Endothelial cell of umbilical vein (primary cell): ENCODE results near the gene WRAP53. TPM values are rescaled to one million over a fixed set of nuclear protein-coding genes. Genes with fewer than 3 reads are reported as not detected.

Source experiments
- BruUV-seq: library from RNA; stranded (reverse); fragments of 400-500 nt; replicated peaks from 2 replicates; lab custom pipeline; 2021; lab: Mats Ljungman, UMichigan
- CTCF ChIA-PET: fragments of 300-600, 350-600 bp; sonication (Branson Sonifier 250); formaldehyde crosslinking; loops from one replicate; lab custom pipeline; 2021; ENCODE audit warnings: antibody characterized with exemption, inconsistent platforms; lab: Charles Lee
- POLR2A ChIA-PET: fragments of 300-600, 350-600 bp; sonication (Branson Sonifier 250); formaldehyde crosslinking; loops from one replicate; lab custom pipeline; 2021; ENCODE audit warnings: antibody characterized with exemption, inconsistent platforms; lab: Charles Lee
- DNase-seq: peaks from one replicate; pipeline ENCODE4 v3.0.0-alpha.2; 2011; ENCODE audit warnings: low read depth, low spot score
- FAIRE-seq: peaks from 2 replicates; lab custom pipeline; 2011; peaks lifted over from hg19 to GRCh38; lab: Jason Lieb, UNC
- H2AFZ ChIP-seq: 2 replicates; pipeline ENCODE4 v1.6.0; 2012; ENCODE audit warnings: low read depth, low read length, control low read depth, inconsistent platforms
- H3K27ac ChIP-seq: 2 replicates; pipeline ENCODE4 v1.5.1; 2011; ENCODE audit warnings: low read depth, mild to moderate bottlenecking, control low read depth, low read length, moderate library complexity; ENCODE audit not compliant: insufficient read depth
- H3K27me3 ChIP-seq, 2 experiments: 2 replicates each; pipeline versions ENCODE4 v1.6.0 to v1.6.1; 2011; ENCODE audit warnings: low read length in 2 of 2, mixed read lengths in 1 of 2; ENCODE audit not compliant: control insufficient read depth in 2 of 2, insufficient read depth in 2 of 2
- H3K36me3 ChIP-seq, 2 experiments: 2 replicates in 1 of 2; 3 replicates in 1 of 2; pipeline ENCODE4 v1.5.1; 2011; ENCODE audit warnings: low read length in 2 of 2, mild to moderate bottlenecking in 1 of 2, moderate library complexity in 1 of 2; ENCODE audit not compliant: control insufficient read depth in 2 of 2, insufficient read depth in 2 of 2; ENCODE audit errors: extremely low read depth in 1 of 2
- H3K4me1 ChIP-seq: 3 replicates; pipeline ENCODE4 v1.5.1; 2011; ENCODE audit warnings: mild to moderate bottlenecking, low read length; ENCODE audit not compliant: control insufficient read depth, insufficient read depth; ENCODE audit errors: extremely low read depth
- H3K4me2 ChIP-seq: 2 replicates; pipeline ENCODE4 v1.6.1; 2011; ENCODE audit warnings: low read length, control low read depth, mixed read lengths; ENCODE audit not compliant: insufficient read depth
- H3K4me3 ChIP-seq, 3 experiments: fragments of 200-600 bp in 1 of 3; sonication (generic), shearing (Covaris generic) in 1 of 3; replicated peaks in 1 of 3; 2 replicates each; pipeline ENCODE4 v1.5.1; 2011 to 2016; ENCODE audit warnings: control low read depth in 3 of 3, low read length in 3 of 3, mild to moderate bottlenecking in 2 of 3, inconsistent platforms in 1 of 3, low read depth in 1 of 3, moderate library complexity in 1 of 3; ENCODE audit not compliant: insufficient read depth in 1 of 3
- H3K79me2 ChIP-seq: 2 replicates; pipeline ENCODE4 v1.6.0; 2012; ENCODE audit warnings: low read length, inconsistent platforms; ENCODE audit not compliant: control insufficient read depth, insufficient read depth
- H3K9ac ChIP-seq: replicated peaks from 2 replicates; pipeline ENCODE3; 2011; ENCODE audit warnings: low read length, control low read depth; ENCODE audit not compliant: insufficient read depth; ENCODE audit errors: extremely low read depth
- H3K9me1 ChIP-seq: replicated peaks from 3 replicates; pipeline ENCODE4 v1.6.0; 2011; ENCODE audit warnings: mild to moderate bottlenecking, low read length; ENCODE audit not compliant: control insufficient read depth, insufficient read depth; ENCODE audit errors: extremely low read depth
- H3K9me3 ChIP-seq: replicated peaks from 2 replicates; pipeline ENCODE4 v1.5.1; 2012; ENCODE audit warnings: low read length, inconsistent platforms; ENCODE audit not compliant: control insufficient read depth, insufficient read depth
- H4K20me1 ChIP-seq: replicated peaks from 2 replicates; pipeline ENCODE3; 2011; ENCODE audit warnings: mild to moderate bottlenecking, low read length; ENCODE audit not compliant: control insufficient read depth, insufficient read depth; ENCODE audit errors: extremely low read depth
- EZH2 ChIP-seq: IDR thresholded peaks from 2 replicates; pipeline ENCODE4 v1.6.1; 2012; ENCODE audit warnings: borderline replicate concordance, low read depth, mild to moderate bottlenecking, moderate library complexity, low read length, inconsistent platforms; ENCODE audit not compliant: severe bottlenecking
- FOS ChIP-seq: IDR thresholded peaks from 2 replicates; pipeline ENCODE4 v1.6.1; 2011; ENCODE audit warnings: mild to moderate bottlenecking, low read length, moderate library complexity, borderline replicate concordance; ENCODE audit not compliant: insufficient read depth
- GATA2 ChIP-seq: IDR thresholded peaks from 2 replicates; pipeline ENCODE4 v1.7.0; 2011; ENCODE audit warnings: low read depth, mild to moderate bottlenecking, moderate library complexity, mixed read lengths, low read length; ENCODE audit not compliant: insufficient read length, insufficient read depth
- JUN ChIP-seq: IDR thresholded peaks from 2 replicates; pipeline ENCODE4 v1.6.1; 2011; ENCODE audit warnings: borderline replicate concordance, low read depth; ENCODE audit not compliant: insufficient read length, insufficient read depth
- MYC ChIP-seq: IDR thresholded peaks from one replicate; pipeline ENCODE4 v1.6.1; 2011; ENCODE audit warnings: mild to moderate bottlenecking, low read depth, low read length
- POLR2A ChIP-seq: IDR thresholded peaks from 2 replicates; pipeline ENCODE4 v1.6.1; 2012; ENCODE audit warnings: low read depth, mild to moderate bottlenecking, control low read depth, low read length
- POLR2AphosphoS5 ChIP-seq: IDR thresholded peaks from 2 replicates; pipeline ENCODE4 v1.6.1; 2012; ENCODE audit warnings: low read depth, mild to moderate bottlenecking, control low read depth, low read length, moderate library complexity; ENCODE audit not compliant: insufficient read depth
- dilution Hi-C: fragments of 300-500 bp; cut with MboI; formaldehyde crosslinking; loops from one replicate; pipeline ENCODE4 v1.15.0; 2019; ENCODE audit warnings: low sequenced_read_pairs; ENCODE audit not compliant: extremely low pct_ligation_motif_present
- intact Hi-C: fragments of 100-400 bp; cut with micrococcal nuclease; formaldehyde crosslinking; loops from one replicate; pipeline ENCODE4 v1.10.0; 2022
- polyA plus RNA-seq, 4 experiments: library from polyadenylated mRNA; depleted of rRNA in 3 of 4; stranded (reverse) in 3 of 4; unstranded in 1 of 4; fragments of >200 nt; gene quantifications; 2 replicates each; pipeline versions ENCODE4 v1.2.1 to v1.2.3, GENCODE V29; 2011 to 2012; ENCODE audit warnings: missing spikeins in 1 of 4
- total RNA-seq: library from RNA; stranded (reverse); gene quantifications from 2 replicates; pipeline ENCODE4 v1.2.3, GENCODE V29; 2021
- TF ChIP-seq, protein P1 (sequence below), 2 donors: IDR thresholded peaks; 1 replicate in 1 of 2; 2 replicates in 1 of 2; pipeline ENCODE4 v1.5.1; 2011; ENCODE audit warnings: low read length in 2 of 2, mild to moderate bottlenecking in 2 of 2, moderate library complexity in 2 of 2, control low read depth in 1 of 2, inconsistent platforms in 1 of 2, low read depth in 1 of 2; ENCODE audit not compliant: insufficient read depth in 1 of 2; ENCODE audit errors: extremely low read depth in 1 of 2
- TF ChIP-seq, protein P2 (sequence below): IDR thresholded peaks from 2 replicates; pipeline ENCODE4 v1.6.1; 2011; ENCODE audit not compliant: insufficient read depth, insufficient read length

WRAP53 gene
- total and polyA plus RNA-seq, 2 donors (not counting 3 experiments of a cell fraction or from before 2014, with no cell fraction given) = 17.9 to 28.0 TPM

DNA sequence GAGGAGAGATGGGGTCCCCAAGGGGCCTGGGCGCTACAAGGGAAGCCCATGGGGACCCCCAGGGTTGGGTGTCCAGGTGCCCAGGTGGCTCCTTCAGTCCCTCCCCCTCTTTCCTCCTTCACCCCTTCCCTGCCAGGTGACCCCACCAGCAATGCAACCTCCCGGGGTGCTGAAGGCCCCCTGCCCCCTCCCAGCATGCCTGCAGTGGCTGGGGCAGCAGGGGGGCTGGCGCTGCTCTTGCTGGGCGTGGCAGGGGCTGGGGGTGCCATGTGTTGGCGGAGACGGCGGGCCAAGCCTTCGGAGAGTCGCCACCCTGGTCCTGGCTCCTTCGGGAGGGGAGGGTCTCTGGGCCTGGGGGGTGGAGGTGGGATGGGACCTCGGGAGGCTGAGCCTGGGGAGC is 20.8 kb downstream of the WRAP53 start:
- no TSS peak for BruUV-seq
- dilution Hi-C loops = no loop called here

More for the DNA sequence above, 20.8 kb downstream of the WRAP53 start:
- DNase-seq = no peak
- H3K4me3 ChIP-seq = no peak overlapping the region
- H3K9ac ChIP-seq = no peak overlapping the region
- POLR2A ChIA-PET = no interaction called here
- H3K9me1 ChIP-seq = no peaks in the 10 kb centered on the region
- FAIRE-seq = no peak
- H2AFZ ChIP-seq = no peak overlapping the region
- no peaks in the 10 kb centered on the region for H4K20me1 ChIP-seq
- no peaks in the 10 kb centered on the region for H3K79me2 ChIP-seq
- intact Hi-C loops = no loop called here
- H3K27ac ChIP-seq = no peak overlapping the region
- H3K4me1 ChIP-seq = peaks cover 6% of the 10 kb centered on the region
- H3K4me2 ChIP-seq = no peak overlapping the region
- CTCF ChIA-PET = no interaction called here
- TF ChIP-seq, protein P1, sequence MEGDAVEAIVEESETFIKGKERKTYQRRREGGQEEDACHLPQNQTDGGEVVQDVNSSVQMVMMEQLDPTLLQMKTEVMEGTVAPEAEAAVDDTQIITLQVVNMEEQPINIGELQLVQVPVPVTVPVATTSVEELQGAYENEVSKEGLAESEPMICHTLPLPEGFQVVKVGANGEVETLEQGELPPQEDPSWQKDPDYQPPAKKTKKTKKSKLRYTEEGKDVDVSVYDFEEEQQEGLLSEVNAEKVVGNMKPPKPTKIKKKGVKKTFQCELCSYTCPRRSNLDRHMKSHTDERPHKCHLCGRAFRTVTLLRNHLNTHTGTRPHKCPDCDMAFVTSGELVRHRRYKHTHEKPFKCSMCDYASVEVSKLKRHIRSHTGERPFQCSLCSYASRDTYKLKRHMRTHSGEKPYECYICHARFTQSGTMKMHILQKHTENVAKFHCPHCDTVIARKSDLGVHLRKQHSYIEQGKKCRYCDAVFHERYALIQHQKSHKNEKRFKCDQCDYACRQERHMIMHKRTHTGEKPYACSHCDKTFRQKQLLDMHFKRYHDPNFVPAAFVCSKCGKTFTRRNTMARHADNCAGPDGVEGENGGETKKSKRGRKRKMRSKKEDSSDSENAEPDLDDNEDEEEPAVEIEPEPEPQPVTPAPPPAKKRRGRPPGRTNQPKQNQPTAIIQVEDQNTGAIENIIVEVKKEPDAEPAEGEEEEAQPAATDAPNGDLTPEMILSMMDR (IDR thresholded peaks at IDR 0.05; ENCODE audit: extremely low read depth in 1 of 2, insufficient read depth in 1 of 2, low read depth in 1 of 2, low read length in 2 of 2) = no peak
- TF ChIP-seq MYC (no peak), GATA2 (no peak), JUN (no peak), FOS (no peak), POLR2A (no peak), EZH2 (no peak), POLR2AphosphoS5 (no peak)
- TF ChIP-seq, protein P2, sequence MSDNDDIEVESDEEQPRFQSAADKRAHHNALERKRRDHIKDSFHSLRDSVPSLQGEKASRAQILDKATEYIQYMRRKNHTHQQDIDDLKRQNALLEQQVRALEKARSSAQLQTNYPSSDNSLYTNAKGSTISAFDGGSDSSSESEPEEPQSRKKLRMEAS = no peak
- H3K27me3 ChIP-seq = peaks cover 32 to 34% of the 10 kb centered on the region in 2 experiments
- no peaks in the 10 kb centered on the region for H3K36me3 ChIP-seq
- H3K9me3 ChIP-seq = no peaks in the 10 kb centered on the region
